Sigmoid colon (tissue), 4 donors: ENCODE data around the gene TNXB.
"Not testable (repeated sequence)": the region's sequence is repeated elsewhere in the genome, so short reads cannot be mapped to it uniquely, and the experiment has no call there.

ENCODE experiments used
- POLR2A ChIP-seq, 2 donors: fragments of 450-650 bp; IDR thresholded peaks; one replicate each; pipeline ENCODE4 v1.6.1; 2016; ENCODE audit warnings: antibody characterized with exemption in 2 of 2, mild to moderate bottlenecking in 2 of 2, moderate library complexity in 2 of 2
- POLR2AphosphoS5 ChIP-seq, 4 donors: sonication (generic); formaldehyde crosslinking; IDR thresholded peaks; one replicate each; pipeline ENCODE4 v1.6.1; 2017; ENCODE audit warnings: antibody characterized with exemption in 4 of 4
- TF ChIP-seq, protein P1 (sequence below), 4 experiments: fragments of 450-650 bp in 3 of 4; fragments of 200-600 bp in 1 of 4; IDR thresholded peaks; one replicate each; pipeline ENCODE4 v1.5.1; 2016 to 2019; ENCODE audit warnings: antibody characterized with exemption in 4 of 4, mild to moderate bottlenecking in 3 of 4, moderate library complexity in 2 of 4

DNA sequence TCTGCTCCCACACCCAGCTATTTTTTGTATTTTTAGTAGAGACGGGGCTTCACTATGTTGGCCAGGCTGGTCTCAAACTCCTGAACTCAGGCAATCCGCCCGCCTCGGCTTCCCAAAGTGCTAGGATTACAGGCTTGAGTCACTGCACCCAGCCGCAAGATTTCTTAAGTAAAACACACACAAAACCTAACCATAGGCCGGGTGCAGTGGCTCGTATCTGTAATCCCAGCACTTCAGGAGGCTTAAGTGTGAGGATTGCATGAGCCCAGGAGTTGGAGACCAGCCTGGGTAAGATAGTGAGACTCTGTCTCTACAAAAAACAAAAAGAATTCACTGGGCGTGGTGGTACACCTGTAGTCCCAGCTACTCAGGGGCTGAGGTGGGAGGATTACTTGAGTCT lies 8.9 kb downstream of the TNXB start:
- TF ChIP-seq POLR2A, POLR2AphosphoS5 (IDR thresholded peaks at IDR 0.05): not testable (repeated sequence)
- TF ChIP-seq, protein P1, sequence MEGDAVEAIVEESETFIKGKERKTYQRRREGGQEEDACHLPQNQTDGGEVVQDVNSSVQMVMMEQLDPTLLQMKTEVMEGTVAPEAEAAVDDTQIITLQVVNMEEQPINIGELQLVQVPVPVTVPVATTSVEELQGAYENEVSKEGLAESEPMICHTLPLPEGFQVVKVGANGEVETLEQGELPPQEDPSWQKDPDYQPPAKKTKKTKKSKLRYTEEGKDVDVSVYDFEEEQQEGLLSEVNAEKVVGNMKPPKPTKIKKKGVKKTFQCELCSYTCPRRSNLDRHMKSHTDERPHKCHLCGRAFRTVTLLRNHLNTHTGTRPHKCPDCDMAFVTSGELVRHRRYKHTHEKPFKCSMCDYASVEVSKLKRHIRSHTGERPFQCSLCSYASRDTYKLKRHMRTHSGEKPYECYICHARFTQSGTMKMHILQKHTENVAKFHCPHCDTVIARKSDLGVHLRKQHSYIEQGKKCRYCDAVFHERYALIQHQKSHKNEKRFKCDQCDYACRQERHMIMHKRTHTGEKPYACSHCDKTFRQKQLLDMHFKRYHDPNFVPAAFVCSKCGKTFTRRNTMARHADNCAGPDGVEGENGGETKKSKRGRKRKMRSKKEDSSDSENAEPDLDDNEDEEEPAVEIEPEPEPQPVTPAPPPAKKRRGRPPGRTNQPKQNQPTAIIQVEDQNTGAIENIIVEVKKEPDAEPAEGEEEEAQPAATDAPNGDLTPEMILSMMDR (IDR thresholded peaks at IDR 0.05) = not testable (repeated sequence)
